B cell (primary cell): Measurements from ENCODE around the gene GLCCI1. TPM values are rescaled to one million over a fixed set of nuclear protein-coding genes. Genes with fewer than 3 reads are reported as not detected.

Experiments used
- ATAC-seq: fragments of 200-7000 bp; cut with Tn5 transposase; one replicate; pipeline ENCODE4 v1.10.0; 2021; ENCODE audit warnings: low read depth, mild to moderate bottlenecking, moderate number of reproducible peaks, moderate library complexity
- CTCF ChIA-PET: fragments of 350-600 bp; sonication (Branson Sonifier 250); formaldehyde crosslinking; loops from one replicate; lab custom pipeline; 2021; ENCODE audit warnings: antibody characterized with exemption, inconsistent platforms; lab: Charles Lee
- POLR2A ChIA-PET: fragments of 350-600 bp; sonication (Branson Sonifier 250); formaldehyde crosslinking; loops from one replicate; lab custom pipeline; 2021; ENCODE audit warnings: antibody characterized with exemption; lab: Charles Lee
- DNase-seq: peaks from one replicate; pipeline ENCODE4 v3.0.0; 2013
- H2AFZ ChIP-seq: 2 replicates; pipeline ENCODE4 v1.6.1; 2012; ENCODE audit warnings: mild to moderate bottlenecking, low read depth, low read length; ENCODE audit not compliant: insufficient read depth, poor library complexity, severe bottlenecking
- H3K27ac ChIP-seq, 2 donors: 1 replicate in 1 of 2; 2 replicates in 1 of 2; pipeline ENCODE4 v1.5.1; 2012 to 2013; ENCODE audit warnings: low read length in 2 of 2, mild to moderate bottlenecking in 2 of 2, moderate library complexity in 1 of 2
- H3K27me3 ChIP-seq, 4 experiments: fragments of 200-600 bp in 1 of 4; sonication (generic) in 1 of 4; replicated peaks in 1 of 4; 1 replicate in 2 of 4; 2 replicates in 2 of 4; pipeline versions ENCODE4 v1.6.1 to v1.7.0; 2013 to 2016; ENCODE audit warnings: low read length in 3 of 4, mild to moderate bottlenecking in 2 of 4, mixed read lengths in 1 of 4, moderate library complexity in 1 of 4; ENCODE audit not compliant: insufficient read depth in 4 of 4, control insufficient read depth in 3 of 4; ENCODE audit errors: control extremely low read depth in 1 of 4
- H3K36me3 ChIP-seq, 2 experiments: replicated peaks in 1 of 2; 1 replicate in 1 of 2; 2 replicates in 1 of 2; pipeline versions ENCODE4 v1.6.1 to v1.7.1; 2013; ENCODE audit warnings: low read length in 1 of 2; ENCODE audit not compliant: insufficient read depth in 2 of 2, control insufficient read depth in 1 of 2; ENCODE audit errors: control extremely low read depth in 1 of 2, extremely low read depth in 1 of 2
- H3K4me1 ChIP-seq, 2 donors: fragments of 200-600 bp in 1 of 2; sonication (generic) in 1 of 2; 1 replicate in 1 of 2; 2 replicates in 1 of 2; pipeline versions ENCODE4 v1.5.1 to v1.6.1; 2013 to 2017; ENCODE audit warnings: low read length in 2 of 2; ENCODE audit not compliant: control insufficient read depth in 2 of 2, insufficient read depth in 2 of 2
- H3K4me2 ChIP-seq: replicated peaks from 2 replicates; pipeline ENCODE3; 2012; ENCODE audit warnings: mild to moderate bottlenecking, low read depth, low read length; ENCODE audit not compliant: poor library complexity, severe bottlenecking
- H3K4me3 ChIP-seq, 5 experiments: fragments of 200-600 bp in 1 of 5; sonication (generic) in 1 of 5; 1 replicate in 3 of 5; 2 replicates in 2 of 5; pipeline versions ENCODE4 v1.5.1 to v1.7.0; 2011 to 2016; ENCODE audit warnings: low read length in 4 of 5, mild to moderate bottlenecking in 4 of 5, low read depth in 2 of 5, control low read depth in 1 of 5, moderate library complexity in 1 of 5; ENCODE audit not compliant: insufficient read depth in 1 of 5; ENCODE audit errors: control extremely low read depth in 1 of 5, extremely low read depth in 1 of 5
- H3K79me2 ChIP-seq: fragments of 200-600 bp; sonication (generic); one replicate; pipeline ENCODE4 v1.6.0; 2016; ENCODE audit warnings: low read length; ENCODE audit not compliant: control insufficient read depth, insufficient read depth
- H3K9ac ChIP-seq: fragments of 200-600 bp; sonication (generic); 2 replicates; pipeline ENCODE4 v1.6.1; 2017; ENCODE audit warnings: mild to moderate bottlenecking, low read length, moderate library complexity
- H3K9me3 ChIP-seq, 3 donors: one replicate each; pipeline versions ENCODE4 v1.6.1 to v1.7.1; 2013; ENCODE audit warnings: low read length in 2 of 3; ENCODE audit not compliant: control insufficient read depth in 2 of 3, insufficient read depth in 1 of 3; ENCODE audit errors: control extremely low read depth in 1 of 3
- H4K20me1 ChIP-seq: 2 replicates; pipeline ENCODE4 v1.6.0; 2012; ENCODE audit warnings: mild to moderate bottlenecking, low read length; ENCODE audit not compliant: insufficient read depth, control insufficient read depth, poor library complexity, severe bottlenecking
- H3K27ac Mint-ChIP-seq: one replicate; pipeline ENCODE4 v1.8.0; 2021; ENCODE audit warnings: mixed read lengths
- H3K27me3 Mint-ChIP-seq: one replicate; pipeline ENCODE4 v1.8.0; 2021; ENCODE audit warnings: mixed read lengths
- H3K4me1 Mint-ChIP-seq: one replicate; pipeline ENCODE4 v1.8.0; 2021; ENCODE audit warnings: mixed read lengths
- H3K4me3 Mint-ChIP-seq: one replicate; pipeline ENCODE4 v1.8.0; 2021; ENCODE audit warnings: mixed read lengths
- H3K9me3 Mint-ChIP-seq: one replicate; pipeline ENCODE4 v1.8.0; 2022; ENCODE audit warnings: mixed read lengths; ENCODE audit not compliant: insufficient read depth
- EZH2 ChIP-seq: IDR thresholded peaks from 2 replicates; pipeline ENCODE4 v1.6.1; 2012; ENCODE audit warnings: borderline replicate concordance, low read depth, mild to moderate bottlenecking, moderate library complexity, low read length; ENCODE audit not compliant: insufficient read depth, poor library complexity, severe bottlenecking
- WGBS: methylation state at CpG from one replicate; pipeline ENCODE4 v1.1.5; 2013; ENCODE audit warnings: missing lambda C conversion rate; ENCODE audit not compliant: insufficient coverage; 5-methylcytosine and 5-hydroxymethylcytosine counted together
- intact Hi-C: fragments of 100-400 bp; cut with micrococcal nuclease; formaldehyde crosslinking; loops from one replicate; pipeline ENCODE4 v1.10.0; 2022
- polyA plus RNA-seq: library from polyadenylated mRNA; depleted of rRNA; stranded (reverse); fragments of >200 nt; gene quantifications from 2 replicates; pipeline ENCODE4 v1.2.3, GENCODE V29; 2012
- total RNA-seq, 2 donors: library from RNA; stranded (reverse); fragments of 120-200 nt in 1 of 2; gene quantifications; 1 replicate in 1 of 2; 2 replicates in 1 of 2; pipeline versions ENCODE4 v1.2.3 to v1.2.4, GENCODE V29; 2013 to 2022
- TF ChIP-seq, protein P1 (sequence below): fragments of 200-600 bp; IDR thresholded peaks from one replicate; pipeline ENCODE4 v1.8.0; 2022; ENCODE audit warnings: antibody characterized with exemption, mild to moderate bottlenecking

Gene GLCCI1
- total and polyA plus RNA-seq, 2 donors (not counting 1 experiment from before 2014, with no cell fraction given): 17.7 to 50.3 TPM

DNA sequence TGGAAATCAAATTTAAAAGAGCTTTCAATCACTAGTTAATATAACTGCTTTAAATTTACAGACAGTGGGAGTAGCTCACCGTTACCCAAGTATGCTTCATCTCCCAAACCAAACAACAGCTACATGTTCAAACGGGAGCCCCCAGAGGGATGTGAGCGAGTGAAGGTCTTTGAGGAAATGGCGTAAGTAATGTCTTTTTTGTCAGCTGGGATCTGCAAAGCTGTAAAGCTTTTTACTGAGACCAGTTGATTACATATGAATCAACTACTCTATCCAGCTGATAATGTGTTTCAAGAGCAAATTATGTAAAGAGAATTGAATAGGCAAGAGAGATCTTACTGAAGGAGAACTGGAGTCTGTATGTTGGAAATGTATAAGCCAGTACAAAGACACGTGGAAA lies 116.2 kb downstream of the GLCCI1 start:
- no peaks in the 10 kb centered on the region for H3K4me1 ChIP-seq
- H3K27me3 Mint-ChIP-seq: no peaks in the 10 kb centered on the region
- no peaks in the 10 kb centered on the region for H3K27me3 ChIP-seq
- H3K36me3 ChIP-seq: peaks cover 3 to 21% of the 10 kb centered on the region in 2 experiments
- no peak overlapping the region for H2AFZ ChIP-seq
- H3K79me2 ChIP-seq: no peaks in the 10 kb centered on the region
- no CpG with 5 or more reads among the region's 5 CpGs for WGBS
- DNase-seq (no peak), ATAC-seq (no peak)
- intact Hi-C loops: no loop called here
- CTCF ChIA-PET: interaction anchor here (0.6 to 1.5 kb wide), 2 partner anchors 41 to 154 kb away, joined by 3 to 4 read pairs; no protein-coding TSS in a partner anchor
- no peak overlapping the region for H3K9ac ChIP-seq
- no peaks in the 10 kb centered on the region for H3K9me3 Mint-ChIP-seq
- no peak overlapping the region for H3K4me3 ChIP-seq
- no peaks in the 10 kb centered on the region for H3K9me3 ChIP-seq
- no peak for TF ChIP-seq EZH2
- TF ChIP-seq, protein P1, sequence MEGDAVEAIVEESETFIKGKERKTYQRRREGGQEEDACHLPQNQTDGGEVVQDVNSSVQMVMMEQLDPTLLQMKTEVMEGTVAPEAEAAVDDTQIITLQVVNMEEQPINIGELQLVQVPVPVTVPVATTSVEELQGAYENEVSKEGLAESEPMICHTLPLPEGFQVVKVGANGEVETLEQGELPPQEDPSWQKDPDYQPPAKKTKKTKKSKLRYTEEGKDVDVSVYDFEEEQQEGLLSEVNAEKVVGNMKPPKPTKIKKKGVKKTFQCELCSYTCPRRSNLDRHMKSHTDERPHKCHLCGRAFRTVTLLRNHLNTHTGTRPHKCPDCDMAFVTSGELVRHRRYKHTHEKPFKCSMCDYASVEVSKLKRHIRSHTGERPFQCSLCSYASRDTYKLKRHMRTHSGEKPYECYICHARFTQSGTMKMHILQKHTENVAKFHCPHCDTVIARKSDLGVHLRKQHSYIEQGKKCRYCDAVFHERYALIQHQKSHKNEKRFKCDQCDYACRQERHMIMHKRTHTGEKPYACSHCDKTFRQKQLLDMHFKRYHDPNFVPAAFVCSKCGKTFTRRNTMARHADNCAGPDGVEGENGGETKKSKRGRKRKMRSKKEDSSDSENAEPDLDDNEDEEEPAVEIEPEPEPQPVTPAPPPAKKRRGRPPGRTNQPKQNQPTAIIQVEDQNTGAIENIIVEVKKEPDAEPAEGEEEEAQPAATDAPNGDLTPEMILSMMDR: no peak
- H3K4me2 ChIP-seq: no peak overlapping the region
- H4K20me1 ChIP-seq: no peaks in the 10 kb centered on the region
- no peak overlapping the region for H3K27ac Mint-ChIP-seq
- no peak overlapping the region for H3K4me3 Mint-ChIP-seq
- H3K4me1 Mint-ChIP-seq: no peaks in the 10 kb centered on the region
- POLR2A ChIA-PET: no interaction called here
- H3K27ac ChIP-seq: no peak overlapping the region

- Mint-ChIP-seq H3K9me3 (no peaks in the 10 kb centered on the region), H3K4me3 (no peak overlapping the region), H3K4me1 (no peaks in the 10 kb centered on the region), H3K27me3 (no peaks in the 10 kb centered on the region), H3K27ac (no peak overlapping the region)
- no peak overlapping the region for H3K9ac ChIP-seq
- H3K36me3 ChIP-seq: peaks cover 3 to 21% of the 10 kb centered on the region in 2 experiments
- ATAC-seq (no peak), DNase-seq (no peak)
- no peak overlapping the region for H3K4me2 ChIP-seq
- no peaks in the 10 kb centered on the region for H3K79me2 ChIP-seq
- CTCF ChIA-PET: interaction anchor here (1.1 to 1.5 kb wide), 2 partner anchors 41 to 105 kb away, joined by 3 to 4 read pairs; no protein-coding TSS in a partner anchor
- no peaks in the 10 kb centered on the region for H3K9me3 ChIP-seq
- H3K4me1 ChIP-seq: no peaks in the 10 kb centered on the region
- H3K4me3 ChIP-seq: no peak overlapping the region
- H4K20me1 ChIP-seq: no peaks in the 10 kb centered on the region
- intact Hi-C loops: no loop called here
- H2AFZ ChIP-seq: no peak overlapping the region
- TF ChIP-seq, protein P1: no peak
- no peak for TF ChIP-seq EZH2
- no peaks in the 10 kb centered on the region for H3K27me3 ChIP-seq
- POLR2A ChIA-PET: interaction anchor here (0.6 kb wide), 1 partner anchor 239 kb away, joined by 3 read pairs; no protein-coding TSS in a partner anchor
- no CpG with 5 or more reads among the region's 3 CpGs for WGBS
- no peak overlapping the region for H3K27ac ChIP-seq
These were observed 116.8 kb downstream of the GLCCI1 start for GRCh38 chr7:8085420-8085819.
